ENCODE measurements around the gene ZNF827.

ZNF827 gene

GRCh38 chr4:145827885-145828284 is 110.7 kb downstream of the ZNF827 start:
- no peak for TF ChIP-seq CTCF (IDR thresholded peaks at IDR 0.05; ENCODE audit: low read depth, low read length)
- DNase-seq (ENCODE audit: low read depth, low spot score), result no peak
- H3K4me3 ChIP-seq (ENCODE audit: low read depth, low read length), result no peak overlapping the region
- in situ Hi-C loops (cut with HindIII; ENCODE audit: low sequenced_read_pairs), result no loop called here

- in situ Hi-C loops (cut with HindIII; ENCODE audit: low sequenced_read_pairs), result no loop called here
- no peak overlapping the region for H3K4me3 ChIP-seq (ENCODE audit: low read depth, low read length)
- TF ChIP-seq CTCF (IDR thresholded peaks at IDR 0.05; ENCODE audit: low read depth, low read length), result no peak
- DNase-seq (ENCODE audit: low read depth, low spot score), result no peak
These were observed 113.4 kb downstream of the ZNF827 start for GRCh38 chr4:145825255-145825654.

- in situ Hi-C loops (cut with HindIII; ENCODE audit: low sequenced_read_pairs), result no loop called here
- DNase-seq (ENCODE audit: low read depth, low spot score), result no peak
These were observed 114.2 kb downstream of the ZNF827 start for GRCh38 chr4:145824463-145824862.

GRCh38 chr4:145823743-145824142 is 114.9 kb downstream of the ZNF827 start:
- in situ Hi-C loops (cut with HindIII; ENCODE audit: low sequenced_read_pairs), result no loop called here
- no peak for DNase-seq (ENCODE audit: low read depth, low spot score)
- TF ChIP-seq CTCF (IDR thresholded peaks at IDR 0.05; ENCODE audit: low read depth, low read length), result no peak
- no peak overlapping the region for H3K4me3 ChIP-seq (ENCODE audit: low read depth, low read length)

More at GRCh38 chr4:145824463-145824862, 114.2 kb downstream of the ZNF827 start:
- TF ChIP-seq CTCF (IDR thresholded peaks at IDR 0.05; ENCODE audit: low read depth, low read length), result no peak
- H3K4me3 ChIP-seq (ENCODE audit: low read depth, low read length), result no peak overlapping the region

- no peak overlapping the region for H3K4me3 ChIP-seq (ENCODE audit: low read depth, low read length)
- DNase-seq (ENCODE audit: low read depth, low spot score), result no peak
- in situ Hi-C loops (cut with HindIII; ENCODE audit: low sequenced_read_pairs), result no loop called here
- no peak for TF ChIP-seq CTCF (IDR thresholded peaks at IDR 0.05; ENCODE audit: low read depth, low read length)
These were observed 116.0 kb downstream of the ZNF827 start for GRCh38 chr4:145822581-145822980.

- in situ Hi-C loops (cut with HindIII; ENCODE audit: low sequenced_read_pairs), result no loop called here
- no peak for DNase-seq (ENCODE audit: low read depth, low spot score)
- no peak overlapping the region for H3K4me3 ChIP-seq (ENCODE audit: low read depth, low read length)
- no peak for TF ChIP-seq CTCF (IDR thresholded peaks at IDR 0.05; ENCODE audit: low read depth, low read length)
These were observed 116.4 kb downstream of the ZNF827 start for GRCh38 chr4:145822181-145822580.

GRCh38 chr4:145821766-145822165 is 116.9 kb downstream of the ZNF827 start:
- in situ Hi-C loops (cut with HindIII; ENCODE audit: low sequenced_read_pairs), result no loop called here
- no peak for DNase-seq (ENCODE audit: low read depth, low spot score)
- H3K4me3 ChIP-seq (ENCODE audit: low read depth, low read length), result no peak overlapping the region
- no peak for TF ChIP-seq CTCF (IDR thresholded peaks at IDR 0.05; ENCODE audit: low read depth, low read length)
